GM12872 (cell line): ENCODE results near the gene SYNGR3.

Source experiments
- TF ChIP-seq, protein P1 (sequence below): IDR thresholded peaks from 3 replicates; pipeline ENCODE4 v1.5.1; 2011; ENCODE audit warnings: low read depth, mild to moderate bottlenecking, low read length, moderate library complexity; ENCODE audit not compliant: insufficient read depth

The SYNGR3 gene

DNA sequence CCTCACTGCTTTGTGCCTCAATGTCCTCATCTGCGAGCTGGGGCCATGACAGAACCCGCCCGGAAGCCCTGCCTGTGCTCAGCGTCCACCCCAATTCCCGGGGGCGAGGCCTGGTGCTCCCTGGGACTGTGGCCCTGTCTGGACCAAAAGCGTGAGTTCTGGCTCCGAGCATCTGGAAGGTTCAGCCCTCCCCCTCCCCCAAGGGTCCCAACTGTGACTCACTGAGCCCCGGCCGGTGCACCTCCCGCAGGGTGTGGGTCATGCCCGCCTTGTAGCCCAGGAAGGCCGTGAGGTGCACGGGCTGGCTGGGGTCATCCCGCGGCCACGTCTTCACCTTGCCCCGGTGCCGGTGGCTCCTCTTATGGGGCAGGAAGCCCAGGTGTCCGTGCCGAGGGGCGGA, 36.0 kb upstream of the SYNGR3 start:
- TF ChIP-seq, protein P1, sequence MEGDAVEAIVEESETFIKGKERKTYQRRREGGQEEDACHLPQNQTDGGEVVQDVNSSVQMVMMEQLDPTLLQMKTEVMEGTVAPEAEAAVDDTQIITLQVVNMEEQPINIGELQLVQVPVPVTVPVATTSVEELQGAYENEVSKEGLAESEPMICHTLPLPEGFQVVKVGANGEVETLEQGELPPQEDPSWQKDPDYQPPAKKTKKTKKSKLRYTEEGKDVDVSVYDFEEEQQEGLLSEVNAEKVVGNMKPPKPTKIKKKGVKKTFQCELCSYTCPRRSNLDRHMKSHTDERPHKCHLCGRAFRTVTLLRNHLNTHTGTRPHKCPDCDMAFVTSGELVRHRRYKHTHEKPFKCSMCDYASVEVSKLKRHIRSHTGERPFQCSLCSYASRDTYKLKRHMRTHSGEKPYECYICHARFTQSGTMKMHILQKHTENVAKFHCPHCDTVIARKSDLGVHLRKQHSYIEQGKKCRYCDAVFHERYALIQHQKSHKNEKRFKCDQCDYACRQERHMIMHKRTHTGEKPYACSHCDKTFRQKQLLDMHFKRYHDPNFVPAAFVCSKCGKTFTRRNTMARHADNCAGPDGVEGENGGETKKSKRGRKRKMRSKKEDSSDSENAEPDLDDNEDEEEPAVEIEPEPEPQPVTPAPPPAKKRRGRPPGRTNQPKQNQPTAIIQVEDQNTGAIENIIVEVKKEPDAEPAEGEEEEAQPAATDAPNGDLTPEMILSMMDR: no peak

DNA sequence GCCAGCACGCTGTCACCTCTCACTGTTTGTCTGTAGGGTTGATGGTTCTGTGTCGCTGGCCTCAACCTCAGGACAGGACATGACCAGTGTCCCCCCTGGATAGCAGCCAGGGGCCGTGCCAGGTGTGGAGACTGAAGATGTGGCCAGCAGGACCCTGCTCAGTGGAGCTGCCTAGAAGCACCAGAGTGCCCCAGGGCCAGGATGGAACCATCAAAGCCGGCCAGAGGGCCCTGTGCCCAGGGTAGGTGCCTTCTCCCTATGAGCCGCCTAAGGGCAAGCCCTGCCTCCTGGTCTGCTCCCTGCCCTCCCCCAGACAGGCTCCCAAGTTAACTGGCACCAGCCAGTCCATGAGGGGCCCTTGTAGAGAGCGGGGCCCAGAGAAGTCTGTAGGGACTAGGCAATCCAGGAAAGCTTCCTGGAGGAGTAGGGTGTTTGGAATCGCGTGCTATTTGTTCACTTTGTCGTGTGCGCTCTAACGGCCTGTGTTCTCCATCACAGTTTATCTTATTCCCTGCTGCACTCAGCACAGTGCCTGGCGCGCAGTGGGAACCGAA, 31.0 kb upstream of the SYNGR3 start:
- TF ChIP-seq, protein P1: no peak

DNA sequence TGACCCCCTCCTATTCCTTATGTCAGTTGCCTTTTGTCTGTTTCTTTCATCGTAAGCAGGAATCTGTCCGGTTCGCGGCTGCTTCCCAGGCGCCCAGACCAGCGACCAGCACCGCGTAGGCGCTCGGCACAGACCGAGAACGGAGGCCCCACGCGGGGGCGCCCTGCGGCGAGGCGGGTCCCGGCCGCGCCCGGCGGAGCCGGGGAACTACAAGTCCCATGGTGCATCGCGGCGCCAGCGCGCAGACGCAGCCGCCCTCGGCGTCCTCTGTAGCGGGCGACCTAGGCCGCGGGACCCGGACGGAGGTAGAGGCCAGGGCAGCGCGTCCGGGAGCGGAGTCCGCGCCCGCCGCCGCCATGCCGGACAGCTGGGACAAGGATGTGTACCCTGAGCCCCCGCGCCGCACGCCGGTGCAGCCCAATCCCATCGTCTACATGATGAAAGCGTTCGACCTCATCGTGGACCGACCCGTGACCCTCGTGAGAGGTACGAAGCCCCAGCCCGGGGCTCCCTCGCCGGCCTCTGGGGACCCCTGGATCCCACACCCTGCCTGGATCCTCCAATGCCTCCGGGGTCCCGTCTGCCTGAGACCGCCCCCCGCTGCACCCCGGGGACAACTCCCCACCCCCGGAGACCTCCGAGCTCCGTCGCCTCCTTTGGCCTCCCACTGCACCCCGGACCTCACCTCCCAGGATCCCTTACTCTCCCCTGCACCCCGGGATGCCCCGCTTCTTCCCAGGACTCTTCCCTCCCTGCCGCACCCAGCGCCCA, 30.3 kb upstream of the SYNGR3 start, which contains the start of gene NDUFB10:
Gene NDUFB10 (plus strand): TSS at position 270 of the 771 bp plus-strand sequence. CDS start 87 bp downstream, at position 357.
- TF ChIP-seq, protein P1: peak; percentile 73; the same call in 2 of the 3 replicates

DNA sequence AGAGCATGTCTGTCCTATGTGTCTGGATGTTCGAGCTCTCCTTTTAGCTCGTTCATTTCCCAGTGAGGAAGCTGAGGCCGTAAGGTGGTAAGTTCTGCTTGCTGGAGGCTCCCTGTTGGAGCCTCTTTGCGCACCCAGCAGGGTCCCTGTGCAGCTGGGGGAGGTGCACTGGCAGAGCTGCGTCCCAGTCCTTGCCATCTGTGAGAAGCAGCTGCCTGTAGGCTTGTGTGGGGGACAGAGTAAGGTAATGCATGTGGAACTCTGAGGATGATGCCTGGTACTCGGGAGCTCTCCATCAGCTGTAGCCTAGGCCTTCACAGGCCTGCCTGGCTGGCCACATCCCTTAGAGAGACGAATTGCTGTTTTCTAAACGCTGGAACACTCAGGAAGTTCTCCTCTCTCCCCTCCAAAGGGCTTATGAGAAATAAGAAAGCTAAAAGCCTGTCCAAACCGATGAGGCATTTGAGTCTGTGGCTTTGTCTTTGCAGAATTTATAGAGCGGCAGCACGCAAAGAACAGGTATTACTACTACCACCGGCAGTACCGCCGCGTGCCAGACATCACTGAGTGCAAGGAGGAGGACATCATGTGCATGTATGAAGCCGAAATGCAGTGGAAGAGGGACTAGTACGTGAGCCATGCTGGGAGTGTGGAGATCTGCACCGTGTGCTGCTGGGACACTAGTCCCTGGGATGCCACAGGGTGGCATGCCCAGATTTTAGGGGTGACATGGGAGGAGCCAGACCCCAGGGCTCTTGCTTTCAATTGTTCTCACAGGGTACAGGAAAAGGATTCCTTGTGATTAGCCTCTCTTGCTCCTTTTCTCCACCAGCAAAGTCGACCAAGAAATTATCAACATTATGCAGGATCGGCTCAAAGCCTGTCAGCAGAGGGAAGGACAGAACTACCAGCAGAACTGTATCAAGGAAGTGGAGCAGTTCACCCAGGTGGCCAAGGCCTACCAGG, 28.8 kb upstream of the SYNGR3 start:
- TF ChIP-seq, protein P1: no peak

DNA sequence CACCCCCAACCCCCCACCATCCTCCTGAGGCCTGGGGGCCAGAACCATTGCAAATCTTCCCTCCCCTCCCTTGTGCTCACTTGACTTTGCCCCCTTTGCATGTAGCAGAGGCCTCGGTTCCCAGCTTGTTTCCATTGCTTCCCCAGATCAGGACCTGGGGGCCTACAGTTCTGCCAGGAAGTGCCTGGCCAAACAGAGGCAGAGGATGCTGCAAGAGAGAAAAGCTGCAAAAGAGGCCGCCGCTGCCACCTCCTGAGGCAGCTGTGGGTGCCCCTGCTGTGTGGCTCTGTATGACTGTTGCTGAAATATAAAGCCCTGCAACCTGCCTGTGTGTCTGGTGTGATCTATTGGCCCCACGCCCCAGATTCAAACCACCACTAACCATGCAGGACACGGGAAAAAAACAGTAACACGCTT, 28.1 kb upstream of the SYNGR3 start:
- TF ChIP-seq, protein P1: no peak

DNA sequence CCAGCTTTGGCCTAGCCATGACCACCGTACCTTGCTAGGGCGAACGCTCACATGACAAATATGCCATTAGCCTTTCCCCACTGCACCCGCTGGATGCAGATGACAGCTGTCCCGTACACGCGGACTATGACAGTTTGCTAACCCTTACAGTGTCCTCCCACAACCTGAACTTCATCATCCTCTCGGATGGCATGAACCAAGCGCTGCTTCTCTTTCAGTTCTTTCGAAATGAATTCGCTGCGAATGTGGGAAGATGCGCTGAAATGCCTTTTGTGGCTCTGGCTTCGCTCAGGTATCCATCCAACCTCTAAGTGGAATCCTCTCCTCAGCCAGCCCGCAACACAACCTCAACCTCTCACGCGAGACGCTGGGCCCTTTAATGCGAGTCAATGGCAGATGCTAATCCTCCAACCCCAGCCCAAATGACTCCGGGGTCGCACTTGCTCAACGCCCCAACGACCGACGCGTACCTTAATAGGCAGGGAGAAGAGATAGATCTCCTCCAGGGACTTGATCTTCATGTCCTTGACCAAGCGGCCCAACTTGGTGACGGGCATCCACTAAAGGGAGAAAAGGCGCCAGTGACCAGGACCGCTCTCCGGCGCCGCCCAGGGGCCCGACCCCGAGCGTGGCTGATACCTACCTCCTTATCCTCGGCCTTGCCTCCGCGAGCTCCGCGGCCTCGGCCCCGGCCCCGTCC, 25.8 kb upstream of the SYNGR3 start:
- TF ChIP-seq, protein P1: peak; percentile 44; the same call in 2 of the 3 replicates
